K562 (cell line): ENCODE results near the gene GOT1. TPM values are rescaled to one million over a fixed set of nuclear protein-coding genes. Genes with fewer than 3 reads are reported as not detected.

Source experiments
- ATAC-seq: fragments of 200-7000 bp; cut with Tn5 transposase; 3 replicates; pipeline ENCODE4 v1.9.1; 2020; ENCODE audit warnings: moderate library complexity
- BruUV-seq: library from RNA; stranded (reverse); fragments of 400-500 nt; replicated peaks from 2 replicates; lab custom pipeline; 2021; lab: Mats Ljungman, UMichigan
- CTCF ChIA-PET: fragments of 300-600 bp; formaldehyde crosslinking; extraction: SDS; loops from one replicate; lab custom pipeline; 2021; ENCODE audit warnings: low intra/inter-chr PET ratio; lab: Yijun Ruan, JAX
- POLR2A ChIA-PET: fragments of 300-600, 350-650 bp; sonication (Branson Sonifier 250); formaldehyde crosslinking; extraction: SDS; loops from one replicate; lab custom pipeline; 2021; ENCODE audit warnings: antibody characterized with exemption, inconsistent platforms; lab: Yijun Ruan, JAX
- DNase-seq, 4 experiments: peaks; one replicate each; pipeline versions ENCODE4 v3.0.0 to v3.0.0-alpha.2; 2011 to 2018; ENCODE audit warnings: low spot score in 3 of 4, mixed read lengths in 3 of 4; ENCODE audit errors: extremely low read depth in 1 of 4
- FAIRE-seq: peaks from 2 replicates; lab custom pipeline; 2011; peaks lifted over from hg19 to GRCh38; lab: Jason Lieb, UNC
- H2AFZ ChIP-seq: 2 replicates; pipeline ENCODE4 v1.6.0; 2011; ENCODE audit warnings: low read depth, low read length, control low read depth, inconsistent platforms
- H3K27ac ChIP-seq: fragments of 200-600 bp; 3 replicates; pipeline ENCODE4 v1.8.0; 2011; ENCODE audit warnings: low read depth, mild to moderate bottlenecking, control low read depth, inconsistent platforms, low read length, moderate library complexity, mixed read lengths; ENCODE audit errors: extremely low read depth
- H3K27me3 ChIP-seq, 2 experiments: fragments of 300-600 bp in 1 of 2; 2 replicates in 1 of 2; 3 replicates in 1 of 2; pipeline versions ENCODE4 v1.6.0 to v1.8.0; 2011; ENCODE audit warnings: inconsistent platforms in 2 of 2, low read length in 2 of 2, mild to moderate bottlenecking in 1 of 2, mixed read lengths in 1 of 2, moderate library complexity in 1 of 2; ENCODE audit not compliant: control insufficient read depth in 2 of 2, insufficient read depth in 2 of 2
- H3K36me3 ChIP-seq: fragments of 300-600 bp; 3 replicates; pipeline ENCODE4 v1.8.0; 2011; ENCODE audit warnings: mild to moderate bottlenecking, low read length, inconsistent platforms; ENCODE audit not compliant: control insufficient read depth, insufficient read depth
- H3K4me1 ChIP-seq, 2 experiments: fragments of 200-600 bp in 1 of 2; replicated peaks in 1 of 2; 2 replicates in 1 of 2; 3 replicates in 1 of 2; pipeline versions ENCODE4 v1.5.1 to v1.8.0; 2011; ENCODE audit warnings: inconsistent platforms in 2 of 2, low read length in 2 of 2, mild to moderate bottlenecking in 1 of 2, mixed read lengths in 1 of 2, moderate library complexity in 1 of 2; ENCODE audit not compliant: control insufficient read depth in 2 of 2, insufficient read depth in 2 of 2
- H3K4me2 ChIP-seq: 2 replicates; pipeline ENCODE4 v1.6.1; 2011; ENCODE audit warnings: low read length, control low read depth, inconsistent platforms, mixed read lengths; ENCODE audit not compliant: insufficient read depth
- H3K4me3 ChIP-seq: fragments of 200-600 bp; sonication (generic), shearing (Covaris generic); 2 replicates; pipeline ENCODE4 v1.5.1; 2016; ENCODE audit warnings: control low read depth, inconsistent platforms
- H3K79me2 ChIP-seq: fragments of 200-600 bp; 3 replicates; pipeline ENCODE4 v1.8.0; 2011; ENCODE audit warnings: low read length, inconsistent platforms; ENCODE audit not compliant: control insufficient read depth, insufficient read depth
- H3K9ac ChIP-seq, 2 experiments: 2 replicates each; pipeline versions ENCODE4 v1.6.0 to v1.6.1; 2011; ENCODE audit warnings: low read depth in 2 of 2, low read length in 2 of 2, control low read depth in 1 of 2, inconsistent platforms in 1 of 2, mild to moderate bottlenecking in 1 of 2, mixed read lengths in 1 of 2; ENCODE audit not compliant: insufficient read depth in 1 of 2
- H3K9me1 ChIP-seq: one replicate; pipeline ENCODE4 v1.6.0; 2011; ENCODE audit warnings: inconsistent platforms, mild to moderate bottlenecking, low read length, moderate library complexity; ENCODE audit not compliant: control insufficient read depth, insufficient read depth
- H3K9me3 ChIP-seq: replicated peaks from 2 replicates; pipeline ENCODE4 v1.5.1; 2011; ENCODE audit warnings: low read depth, low read length, inconsistent platforms; ENCODE audit not compliant: control insufficient read depth, insufficient read depth
- H4K20me1 ChIP-seq: replicated peaks from 2 replicates; pipeline ENCODE4 v1.6.1; 2011; ENCODE audit warnings: low read length, inconsistent platforms, mixed read lengths; ENCODE audit not compliant: control insufficient read depth, insufficient read depth
- BACH1 ChIP-seq: fragments of 200-800 bp; sonication (Bioruptor generic); IDR thresholded peaks from 2 replicates; pipeline ENCODE4 v1.6.1; 2016; ENCODE audit warnings: missing genetic modification characterization, missing compliant biosample characterization
- CBX1 ChIP-seq: sonication (generic); IDR thresholded peaks from 2 replicates; pipeline ENCODE4 v1.6.1; 2016; ENCODE audit warnings: antibody characterized with exemption, low read depth, mild to moderate bottlenecking
- CBX2 ChIP-seq: fragments of 200-600 bp; sonication (generic); IDR thresholded peaks from one replicate; pipeline ENCODE4 v1.6.1; 2012; ENCODE audit warnings: mild to moderate bottlenecking, low read length, inconsistent platforms; ENCODE audit not compliant: insufficient read depth, poor library complexity, severe bottlenecking
- E2F8 ChIP-seq: fragments of 450-650 bp; IDR thresholded peaks from 2 replicates; pipeline ENCODE4 v1.7.1; 2018; ENCODE audit warnings: mild to moderate bottlenecking, low read depth; ENCODE audit not compliant: partially characterized antibody
- GABPB1 ChIP-seq: sonication (generic); formaldehyde crosslinking; IDR thresholded peaks from 2 replicates; pipeline ENCODE4 v1.8.0; 2022; ENCODE audit warnings: mild to moderate bottlenecking, missing genetic modification reagents
- GABPB2 ChIP-seq: fragments of 250-450 bp; sonication (Bioruptor Pico); conservative IDR thresholded peaks from 2 replicates; pipeline ENCODE4 v1.5.1; 2021; ENCODE audit warnings: mild to moderate bottlenecking
- KDM5B ChIP-seq: fragments of 200-600 bp; sonication (generic); IDR thresholded peaks from 2 replicates; pipeline ENCODE4 v1.6.1; 2012; ENCODE audit warnings: low read depth, mild to moderate bottlenecking, moderate library complexity, low read length, control low read depth, inconsistent platforms; ENCODE audit not compliant: insufficient replicate concordance
- MCM7 ChIP-seq, 2 experiments: fragments of 450-650 bp; IDR thresholded peaks; 2 replicates each; pipeline ENCODE4 v1.6.1; 2016 to 2018
- MYC ChIP-seq, 2 experiments: fragments of 250-450 bp in 1 of 2; sonication (Bioruptor Pico) in 1 of 2; IDR thresholded peaks; 2 replicates each; pipeline versions ENCODE4 v1.5.1 to v1.6.1; 2012 to 2021; ENCODE audit warnings: low read depth in 2 of 2, borderline replicate concordance in 1 of 2, improper control_type of control experiment in 1 of 2, low read length in 1 of 2, mild to moderate bottlenecking in 1 of 2, moderate library complexity in 1 of 2
- NFXL1 ChIP-seq: fragments of 450-650 bp; formaldehyde crosslinking; IDR thresholded peaks from 2 replicates; pipeline ENCODE4 v1.4.0; 2021; ENCODE audit warnings: mild to moderate bottlenecking
- PCBP2 ChIP-seq: fragments of 200-400 bp; formaldehyde crosslinking; IDR thresholded peaks from 2 replicates; pipeline ENCODE4 v1.6.1; 2018; ENCODE audit warnings: low read length, low read depth, mild to moderate bottlenecking, moderate library complexity; ENCODE audit not compliant: poor library complexity, severe bottlenecking
- POLR2B ChIP-seq: fragments of 450-650 bp; IDR thresholded peaks from 2 replicates; pipeline ENCODE4 v1.6.1; 2018; ENCODE audit warnings: low read depth; ENCODE audit not compliant: partially characterized antibody
- SIRT6 ChIP-seq: IDR thresholded peaks from one replicate; pipeline ENCODE4 v1.6.1; 2012; ENCODE audit warnings: low read depth, mild to moderate bottlenecking, control low read depth, inconsistent platforms, low read length, moderate library complexity
- SUPT5H ChIP-seq: fragments of 450-650 bp; IDR thresholded peaks from 2 replicates; pipeline ENCODE4 v1.6.1; 2016
- TFAP4 ChIP-seq: sonication (generic); formaldehyde crosslinking; IDR thresholded peaks from 2 replicates; pipeline ENCODE4 v1.8.0; 2022; ENCODE audit warnings: missing genetic modification reagents, mild to moderate bottlenecking, moderate library complexity, borderline replicate concordance
- U2AF1 ChIP-seq: fragments of 200-400 bp; formaldehyde crosslinking; optimal IDR thresholded peaks from 2 replicates; pipeline ENCODE3; 2017; ENCODE audit warnings: mild to moderate bottlenecking, low read depth, low read length, moderate library complexity
- XRCC3 ChIP-seq: fragments of 450-650 bp; IDR thresholded peaks from 2 replicates; pipeline ENCODE4 v1.6.1; 2017; ENCODE audit warnings: mild to moderate bottlenecking, moderate library complexity
- ZNF212 ChIP-seq: fragments of 450-650 bp; formaldehyde crosslinking; IDR thresholded peaks from 2 replicates; pipeline ENCODE4 v1.4.0; 2020; ENCODE audit warnings: mild to moderate bottlenecking
- ZNF23 ChIP-seq: fragments of 250-450 bp; sonication (Bioruptor Pico); IDR thresholded peaks from 2 replicates; pipeline ENCODE4 v1.4.0; 2020; ENCODE audit warnings: mild to moderate bottlenecking
- ZNF586 ChIP-seq: fragments of 450-650 bp; formaldehyde crosslinking; conservative IDR thresholded peaks from 2 replicates; pipeline ENCODE4 v1.4.0; 2020; ENCODE audit warnings: mild to moderate bottlenecking, moderate library complexity
- WGBS: fragments of 100-300 bp; shearing (Covaris generic); methylation state at CpG from one replicate; pipeline ENCODE4 v1.1.6; 2016; ENCODE audit warnings: low coverage, mixed read lengths; ENCODE audit not compliant: insufficient coverage; ENCODE audit errors: missing lambda C conversion rate; 5-methylcytosine and 5-hydroxymethylcytosine counted together
- in situ Hi-C: fragments of 300-500 bp; cut with MboI; formaldehyde crosslinking; loops from 4 replicates; pipeline ENCODE4 v1.15.0; 2018; ENCODE audit warnings: inconsistent platforms, mixed read lengths
- intact Hi-C: fragments of 100-400 bp; cut with micrococcal nuclease; formaldehyde crosslinking; loops from 2 replicates; pipeline ENCODE4 v1.14.2; 2022
- polyA plus RNA-seq, 8 experiments: library from polyadenylated mRNA; depleted of rRNA in 4 of 8; stranded (reverse) in 5 of 8; unstranded in 3 of 8; fragments of >200 nt; fragmentation: Nextera tagmentation in 2 of 8; fragmentation: Illumina TruSeq in 1 of 8; extraction: Ambion mirVana in 2 of 8; extraction: Trizol in 1 of 8; gene quantifications; 2 replicates each; pipeline versions ENCODE4 v1.2.1 to v1.2.3, GENCODE V29; 2011 to 2014; ENCODE audit warnings: inconsistent platforms in 1 of 8, missing spikeins in 1 of 8
- total RNA-seq, 7 experiments: library from RNA; depleted of rRNA in 6 of 7; stranded (reverse); fragments of >200 nt in 6 of 7; fragmentation: Illumina TruSeq in 2 of 7; extraction: Trizol in 2 of 7; gene quantifications; 2 replicates each; pipeline versions ENCODE4 v1.2.1 to v1.2.3, GENCODE V29; 2011 to 2021; ENCODE audit warnings: low replicate concordance in 1 of 7

GOT1 gene
- total and polyA plus RNA-seq, 9 of the 15 experiments (the other 6 are each of a cell fraction or from before 2014, with no cell fraction given) = 55.7 to 166 (median 75.4) TPM

- DNase-seq = no peak
- H3K9me3 ChIP-seq = no peaks in the 10 kb centered on the region
- POLR2A ChIA-PET = interaction anchor here (1.3 to 1.5 kb wide), 3 partner anchors 8 to 28 kb away, joined by 3 read pairs; partner anchors contain the start of gene GOT1
- peak; percentile 39 for TF ChIP-seq POLR2B
- TF ChIP-seq GABPB1 (CRISPR knock-in tag) = no peak
- TF ChIP-seq PCBP2 = no peak
- TF ChIP-seq TFAP4 (CRISPR knock-in tag) = no peak
- TF ChIP-seq ZNF586 (CRISPR knock-in tag) = no peak
- TF ChIP-seq KDM5B = no peak
- no peak for TF ChIP-seq BACH1 (tag)
- TF ChIP-seq SUPT5H = peak; percentile 0; the same call in 1 of the 2 replicates
- no peak for TF ChIP-seq U2AF1
- no peak for TF ChIP-seq ZNF23 (CRISPR knock-in tag)
- no peak for TF ChIP-seq SIRT6
- TF ChIP-seq MYC (IDR thresholded peaks at IDR 0.05; ENCODE audit: low read depth, low read length) = no peak
- TF ChIP-seq MYC (CRISPR knock-in tag; IDR thresholded peaks at IDR 0.05; ENCODE audit: borderline replicate concordance, low read depth) = no peak
- no peak for TF ChIP-seq GABPB2 (CRISPR knock-in tag)
- TF ChIP-seq CBX1 = no peak
- TF ChIP-seq NFXL1 = no peak
- peak; percentile 21 for TF ChIP-seq E2F8
- TF ChIP-seq MCM7 (IDR thresholded peaks at IDR 0.05) = no peak
- TF ChIP-seq ZNF212 (CRISPR knock-in tag) = no peak
- TF ChIP-seq CBX2 = no peak
- no peak for TF ChIP-seq XRCC3
Observed at GRCh38 chr10:99422529-99423096, 7.8 kb downstream of the GOT1 start.

More at GRCh38 chr10:99422529-99423096, 7.8 kb downstream of the GOT1 start:
- H3K79me2 ChIP-seq = peaks cover 90% of the 10 kb centered on the region
- intact Hi-C loops (no loop called here), in situ Hi-C loops (no loop called here)
- CTCF ChIA-PET = no interaction called here
- ATAC-seq (no peak), FAIRE-seq (no peak)
- peaks cover 5% of the 10 kb centered on the region for H3K9me1 ChIP-seq
- no peak overlapping the region for H2AFZ ChIP-seq
- H3K4me2 ChIP-seq = no peak overlapping the region
- H3K27ac ChIP-seq = no peak overlapping the region
- no peak overlapping the region for H3K4me3 ChIP-seq
- BruUV-seq = no TSS peak
- peaks cover 89% of the 10 kb centered on the region for H3K36me3 ChIP-seq
- H3K4me1 ChIP-seq = peaks cover 0 to under 1% of the 10 kb centered on the region in 2 experiments; a peak in 1 of 5 replicates
- H3K9ac ChIP-seq = no peak overlapping the region
- peaks cover 8% of the 10 kb centered on the region for H4K20me1 ChIP-seq
- H3K27me3 ChIP-seq = no peaks in the 10 kb centered on the region
- 98% methylated on average over 5 of the region's 5 CpGs for WGBS
